GM12875 (cell line): Measurements from ENCODE around the gene APOL4.
"Not testable (repeated sequence)": the region's sequence is repeated elsewhere in the genome, so short reads cannot be mapped to it uniquely, and the experiment has no call there.

ENCODE experiments used
- H3K4me3 ChIP-seq: one replicate; pipeline ENCODE4 v1.5.1; 2011; ENCODE audit warnings: low read depth, low read length, control low read depth
- CTCF ChIP-seq: IDR thresholded peaks from 2 replicates; pipeline ENCODE4 v1.5.1; 2011; ENCODE audit warnings: low read depth, mild to moderate bottlenecking, control low read depth, inconsistent platforms, low read length, moderate library complexity, borderline replicate concordance; ENCODE audit not compliant: insufficient read depth

APOL4 gene

GRCh38 chr22:36236388-36237319 lies 35.0 kb upstream of the APOL4 start:
- H3K4me3 ChIP-seq: no peak overlapping the region
- no peak for TF ChIP-seq CTCF

GRCh38 chr22:36235585-36235984 lies 34.0 kb upstream of the APOL4 start:
- TF ChIP-seq CTCF: no peak
- H3K4me3 ChIP-seq: no peak overlapping the region

GRCh38 chr22:36234919-36235318 lies 33.3 kb upstream of the APOL4 start:
- no peak overlapping the region for H3K4me3 ChIP-seq
- TF ChIP-seq CTCF: no peak

DNA sequence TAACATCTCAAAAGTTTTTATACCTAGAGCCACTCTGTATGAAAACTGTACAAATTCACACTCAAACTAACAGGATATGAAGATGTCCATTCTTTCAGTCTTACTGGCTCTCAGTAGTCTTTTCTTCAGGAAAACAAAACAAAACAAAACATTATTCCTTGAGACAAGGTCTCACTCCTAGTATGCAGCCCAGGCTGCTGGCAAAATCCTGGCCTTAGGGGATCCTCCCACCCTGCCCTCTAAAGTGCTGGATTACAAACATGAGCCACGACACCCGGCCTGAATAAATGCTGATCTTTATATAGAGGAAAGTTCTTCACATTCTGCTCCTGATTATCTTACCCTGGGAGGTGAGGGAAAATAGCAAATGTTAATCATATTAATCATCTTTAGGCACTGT lies 32.6 kb upstream of the APOL4 start:
- no peak for TF ChIP-seq CTCF
- H3K4me3 ChIP-seq: no peak overlapping the region

DNA sequence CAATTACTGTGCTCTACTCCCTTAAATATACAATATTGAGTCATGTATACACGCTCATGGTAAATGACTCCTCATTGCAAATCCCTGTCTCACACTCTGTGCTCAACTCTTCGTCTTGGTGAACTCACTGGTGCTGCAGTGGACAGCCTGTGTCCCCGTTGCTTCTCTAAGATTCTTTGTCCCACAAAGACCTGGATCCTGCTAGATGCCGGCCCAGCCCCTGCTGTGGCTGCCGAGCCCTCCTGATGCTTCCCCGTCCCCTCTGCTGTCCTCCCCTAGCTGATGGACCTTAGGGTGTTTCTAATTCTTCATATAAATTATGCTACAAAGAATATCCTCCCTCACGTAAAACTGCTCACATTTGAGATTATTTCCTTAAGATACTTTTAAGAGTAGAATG lies 32.2 kb upstream of the APOL4 start:
- no peak overlapping the region for H3K4me3 ChIP-seq
- no peak for TF ChIP-seq CTCF

DNA sequence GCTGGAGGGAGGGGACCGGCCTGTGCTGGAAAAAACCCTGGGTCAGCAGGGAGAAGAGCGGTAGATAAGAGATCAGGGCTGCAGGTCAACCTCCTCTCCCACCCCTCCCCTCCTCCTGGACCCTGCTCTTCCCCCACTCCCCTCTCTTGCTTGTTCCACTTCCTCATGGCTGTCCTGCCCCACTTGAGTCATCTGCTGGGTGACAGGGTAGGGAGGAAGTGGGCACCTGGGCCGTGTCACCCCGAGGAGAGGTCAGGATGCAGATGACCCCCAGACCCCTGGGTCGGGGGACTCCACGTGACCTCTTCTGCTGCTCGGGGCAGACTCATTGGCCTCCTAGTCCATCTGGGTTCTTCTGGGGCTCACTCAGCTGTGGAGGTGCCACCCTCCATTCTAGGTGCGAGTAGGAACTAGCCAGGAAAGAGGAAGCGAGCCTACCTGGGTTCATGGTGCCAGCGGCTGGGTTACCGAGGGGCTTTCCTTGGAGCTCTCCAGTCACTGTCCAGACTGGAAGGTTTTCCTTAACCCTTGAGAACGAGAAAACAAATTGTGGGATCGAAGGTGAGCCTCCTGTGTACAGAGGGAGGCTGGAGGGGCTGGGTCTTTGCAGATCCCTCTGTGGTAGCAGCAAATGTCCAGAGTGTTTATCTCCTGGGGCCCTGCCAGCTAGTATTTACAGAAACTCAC lies 31.2 kb upstream of the APOL4 start:
- no peak overlapping the region for H3K4me3 ChIP-seq
- TF ChIP-seq CTCF: no peak

DNA sequence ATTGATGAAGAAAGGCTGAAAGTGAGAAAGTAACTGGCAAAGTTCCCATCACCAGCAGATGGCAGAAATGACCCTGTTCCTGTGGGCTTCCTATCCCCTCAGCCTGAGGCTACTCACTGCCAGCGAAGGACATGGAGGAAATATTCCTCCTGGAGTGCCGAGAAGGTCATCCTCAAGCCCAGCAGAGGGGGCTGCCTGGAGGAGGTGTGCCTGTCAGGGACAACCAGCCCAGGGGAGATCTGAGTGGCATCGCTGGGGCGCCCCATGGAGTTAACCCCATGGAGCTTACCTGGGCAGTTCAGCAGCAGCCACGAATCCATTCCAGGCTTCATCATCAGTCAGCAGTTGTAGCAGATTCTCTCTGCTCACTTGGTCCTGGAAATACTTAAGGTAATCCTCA lies 29.4 kb upstream of the APOL4 start:
- H3K4me3 ChIP-seq: not testable (repeated sequence)

GRCh38 chr22:36229649-36230048 lies 28.0 kb upstream of the APOL4 start:
- H3K4me3 ChIP-seq: not testable (repeated sequence)
